A549 (cell line): ENCODE data around the gene TDRD3. TPM values are rescaled to one million over a fixed set of nuclear protein-coding genes. Genes with fewer than 3 reads are reported as not detected.

Experiments used
- ATAC-seq, 2 experiments: fragments of 200-7000 bp in 1 of 2; fragments of >200 bp in 1 of 2; cut with Nextera tagmentation in 1 of 2; cut with Tn5 transposase in 1 of 2; 3 replicates each; pipeline versions ENCODE4 v1.8.0 to v1.9.1; 2018 to 2020; ENCODE audit warnings: mild to moderate bottlenecking in 1 of 2, moderate library complexity in 1 of 2
- CTCF ChIA-PET: fragments of 300-600 bp; sonication (Branson Sonifier 250); formaldehyde crosslinking; extraction: SDS; loops from one replicate; lab custom pipeline; 2021; ENCODE audit warnings: antibody characterized with exemption, inconsistent platforms; lab: Yijun Ruan, JAX
- POLR2A ChIA-PET: fragments of 350-600 bp; formaldehyde crosslinking; extraction: SDS; loops from one replicate; lab custom pipeline; 2021; ENCODE audit warnings: antibody characterized with exemption, inconsistent platforms; lab: Yijun Ruan, JAX
- DNase-seq, 2 experiments: peaks; one replicate each; pipeline versions ENCODE4 v3.0.0 to v3.0.0-alpha.2; 2011 to 2016; ENCODE audit warnings: low read depth in 1 of 2, low spot score in 1 of 2
- FAIRE-seq: peaks from 2 replicates; lab custom pipeline; 2011; peaks lifted over from hg19 to GRCh38; lab: Jason Lieb, UNC
- H3K27ac ChIP-seq, 2 experiments: fragments of >200 bp; sonication (Bioruptor Twin); formaldehyde crosslinking; 3 replicates each; pipeline ENCODE4 v1.5.1; 2016 to 2017
- H3K4me1 ChIP-seq: fragments of >200 bp; sonication (Bioruptor Twin); formaldehyde crosslinking; 3 replicates; pipeline ENCODE4 v1.6.1; 2016
- H3K4me2 ChIP-seq: fragments of >200 bp; sonication (Bioruptor Twin); formaldehyde crosslinking; 3 replicates; pipeline ENCODE4 v1.6.1; 2016
- H3K4me3 ChIP-seq: fragments of >200 bp; sonication (Bioruptor Twin); formaldehyde crosslinking; 3 replicates; pipeline ENCODE4 v1.5.1; 2016
- H3K9me3 ChIP-seq: fragments of >200 bp; sonication (Bioruptor Twin); formaldehyde crosslinking; 3 replicates; pipeline ENCODE4 v1.6.1; 2016
- CEBPB ChIP-seq, 2 experiments: fragments of >200 bp in 1 of 2; sonication (Bioruptor Twin) in 1 of 2; formaldehyde crosslinking in 1 of 2; IDR thresholded peaks; 2 replicates each; pipeline ENCODE4 v1.6.1; 2012 to 2016
- CHD2 ChIP-seq: fragments of 150-350 bp; IDR thresholded peaks from 2 replicates; pipeline ENCODE4 v1.6.1; 2014; ENCODE audit warnings: low read length; ENCODE audit not compliant: partially characterized antibody
- EHMT2 ChIP-seq: fragments of 200-600 bp; sonication (generic); IDR thresholded peaks from 2 replicates; pipeline ENCODE4 v1.6.1; 2016; ENCODE audit warnings: antibody characterized with exemption, low read depth, mild to moderate bottlenecking, moderate library complexity
- EP300 ChIP-seq, 2 experiments: fragments of >200 bp; sonication (Bioruptor Twin); formaldehyde crosslinking; IDR thresholded peaks; 2 replicates in 1 of 2; 3 replicates in 1 of 2; pipeline ENCODE4 v1.6.1; 2016 to 2017
- FOSL2 ChIP-seq, 2 experiments: fragments of 450-650 bp in 1 of 2; fragments of >200 bp in 1 of 2; sonication (Bioruptor Twin) in 1 of 2; formaldehyde crosslinking; IDR thresholded peaks; 2 replicates each; pipeline versions ENCODE4 v1.5.0 to v1.6.1; 2016 to 2020; ENCODE audit warnings: mild to moderate bottlenecking in 1 of 2, moderate library complexity in 1 of 2
- FOXS1 ChIP-seq: fragments of 250-450 bp; sonication (Bioruptor Pico); IDR thresholded peaks from 2 replicates; pipeline ENCODE4 v1.5.0; 2020; ENCODE audit warnings: mild to moderate bottlenecking, moderate library complexity
- HEYL ChIP-seq: fragments of 250-450 bp; sonication (Bioruptor Pico); IDR thresholded peaks from 2 replicates; pipeline ENCODE4 v1.8.0; 2021; ENCODE audit warnings: mild to moderate bottlenecking, moderate library complexity
- HOXB5 ChIP-seq: fragments of 250-450 bp; sonication (Bioruptor Pico); IDR thresholded peaks from 2 replicates; pipeline ENCODE4 v1.5.0; 2020; ENCODE audit warnings: mild to moderate bottlenecking, moderate library complexity
- JUN ChIP-seq, 2 experiments: fragments of >200 bp; sonication (Bioruptor Twin); formaldehyde crosslinking; IDR thresholded peaks; 2 replicates in 1 of 2; 3 replicates in 1 of 2; pipeline ENCODE4 v1.6.1; 2016 to 2017
- MAFK ChIP-seq: fragments of 450-650 bp; IDR thresholded peaks from 2 replicates; pipeline ENCODE4 v1.6.1; 2014; ENCODE audit not compliant: partially characterized antibody
- NR3C1 ChIP-seq: fragments of >200 bp; sonication (Bioruptor Twin); formaldehyde crosslinking; IDR thresholded peaks from 3 replicates; pipeline ENCODE4 v1.6.1; 2017
- PHF8 ChIP-seq: fragments of 200-600 bp; sonication (generic); IDR thresholded peaks from 2 replicates; pipeline ENCODE4 v1.6.1; 2016; ENCODE audit warnings: low read depth, mild to moderate bottlenecking, antibody characterized with exemption, moderate library complexity, borderline replicate concordance
- POLR2AphosphoS2 ChIP-seq: conservative IDR thresholded peaks from 2 replicates; pipeline ENCODE4 v1.6.1; 2012; ENCODE audit warnings: low read length, improper control_type of control experiment, inconsistent platforms
- RARB ChIP-seq: fragments of 250-450 bp; sonication (Bioruptor Pico); IDR thresholded peaks from 2 replicates; pipeline ENCODE4 v1.8.0; 2021; ENCODE audit warnings: mild to moderate bottlenecking, moderate library complexity
- RFX5 ChIP-seq: fragments of 450-650 bp; IDR thresholded peaks from 2 replicates; pipeline ENCODE4 v1.7.1; 2014; ENCODE audit warnings: antibody characterized with exemption, mild to moderate bottlenecking, moderate library complexity
- SMC3 ChIP-seq: fragments of >200 bp; sonication (Bioruptor Twin); formaldehyde crosslinking; IDR thresholded peaks from 3 replicates; pipeline ENCODE4 v1.6.1; 2018; ENCODE audit warnings: inconsistent platforms
- TFCP2L1 ChIP-seq: fragments of 250-450 bp; sonication (Bioruptor Pico); IDR thresholded peaks from 2 replicates; pipeline ENCODE4 v1.5.0; 2021; ENCODE audit warnings: mild to moderate bottlenecking
- ZFP36 ChIP-seq: fragments of 450-650 bp; IDR thresholded peaks from 2 replicates; pipeline ENCODE4 v1.6.1; 2014; ENCODE audit warnings: borderline replicate concordance; ENCODE audit not compliant: partially characterized antibody
- WGBS: methylation state at CpG from one replicate; pipeline ENCODE4 v1.1.6; 2017; ENCODE audit errors: missing lambda C conversion rate; 5-methylcytosine and 5-hydroxymethylcytosine counted together
- polyA plus RNA-seq, 4 experiments: library from polyadenylated mRNA; depleted of rRNA in 3 of 4; stranded (reverse); fragments of >200 nt; fragmentation: RNase III in 1 of 4; extraction: RNeasy Plus Mini Kit Qiagen cat#74134 plus additional on column Dnase treatment in 1 of 4; gene quantifications; 2 replicates in 3 of 4; 3 replicates in 1 of 4; pipeline ENCODE4 v1.2.3, GENCODE V29; 2011 to 2017
- TF ChIP-seq, protein P1 (sequence below): IDR thresholded peaks from 2 replicates; pipeline ENCODE4 v1.6.1; 2012; ENCODE audit warnings: low read depth, borderline replicate concordance
- TF ChIP-seq, protein P2 (sequence below): fragments of 250-450 bp; sonication (Bioruptor Pico); IDR thresholded peaks from 2 replicates; pipeline ENCODE4 v1.5.0; 2020; ENCODE audit warnings: low read depth, mild to moderate bottlenecking, moderate library complexity
- TF ChIP-seq, protein P3 (sequence below): fragments of >200 bp; sonication (Bioruptor Twin); formaldehyde crosslinking; IDR thresholded peaks from 3 replicates; pipeline ENCODE4 v1.6.1; 2016
- TF ChIP-seq, protein P4 (sequence below): fragments of 250-450 bp; sonication (Bioruptor Pico); IDR thresholded peaks from 2 replicates; pipeline ENCODE4 v1.5.0; 2021; ENCODE audit warnings: mild to moderate bottlenecking, moderate library complexity, borderline replicate concordance
- TF ChIP-seq, protein P5 (sequence below): fragments of 450-650 bp; IDR thresholded peaks from 2 replicates; pipeline ENCODE4 v1.6.1; 2014; ENCODE audit warnings: antibody characterized with exemption

Gene TDRD3
- polyA plus RNA-seq, 2 of the 4 experiments (the other 2 are of a cell fraction): 5.7 to 11.8 TPM

DNA sequence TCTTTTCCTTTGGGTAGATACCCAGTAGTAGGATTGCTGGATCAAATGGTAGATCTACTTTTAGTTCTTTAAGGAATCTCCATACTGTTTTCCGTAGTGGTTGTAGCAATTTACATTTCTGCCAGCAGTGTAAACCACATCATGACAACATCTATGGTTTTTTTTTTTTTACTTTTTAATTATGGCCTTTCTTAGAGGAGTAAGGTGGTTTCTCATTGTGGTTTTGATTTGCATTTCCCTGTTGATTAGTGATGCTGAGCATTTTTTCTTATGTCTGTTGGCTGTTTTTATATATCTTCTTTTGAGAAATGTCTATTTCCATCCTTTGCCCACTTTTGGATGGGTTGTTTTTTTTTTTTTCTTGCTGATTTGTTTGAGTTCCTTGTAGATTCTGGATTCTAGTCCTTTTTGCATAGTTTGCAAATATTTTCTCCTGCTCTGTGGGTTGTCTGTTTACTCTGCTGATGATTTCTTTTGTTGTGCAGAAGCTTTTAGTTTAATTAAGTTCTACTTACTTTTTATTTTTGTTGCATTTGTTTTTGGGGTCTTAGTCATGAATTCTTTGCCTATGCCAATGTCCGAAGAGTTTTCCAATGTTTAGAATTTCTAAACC is 38.8 kb downstream of the TDRD3 start:
- TF ChIP-seq MAFK (peak; percentile 21), POLR2AphosphoS2 (no peak)
- Histone ChIP-seq H3K9me3 (no peaks in the 10 kb centered on the region), H3K4me1 (no peaks in the 10 kb centered on the region), H3K4me2 (no peak overlapping the region), H3K4me3 (no peak overlapping the region), H3K27ac (no peak overlapping the region)
- ATAC-seq (no peak), DNase-seq (no peak), FAIRE-seq (no peak)
- WGBS: 87% methylated on average over 2 of the region's 2 CpGs
- ChIA-PET CTCF (no interaction called here), POLR2A (no interaction called here)

DNA sequence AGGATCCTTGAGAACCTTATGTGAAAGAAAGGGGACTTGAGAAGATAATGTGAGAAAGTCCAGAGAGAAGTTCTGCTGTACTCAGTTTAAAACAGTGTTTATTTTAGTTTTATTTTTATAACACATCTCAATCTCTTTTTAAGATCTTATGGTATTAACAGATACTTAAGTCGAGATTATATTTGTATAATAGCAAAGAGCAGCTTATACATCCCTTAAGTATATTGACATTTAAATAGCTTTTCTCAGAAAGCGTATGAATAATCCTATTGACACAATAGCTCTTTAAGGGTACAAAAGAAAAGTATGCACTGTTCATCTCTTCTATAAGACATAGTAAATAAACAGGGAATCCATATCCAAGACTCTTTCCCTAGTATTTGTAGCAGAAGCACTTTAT is 42.2 kb downstream of the TDRD3 start:
- POLR2A ChIA-PET: no interaction called here
- FAIRE-seq: no peak
- TF ChIP-seq, protein P1, sequence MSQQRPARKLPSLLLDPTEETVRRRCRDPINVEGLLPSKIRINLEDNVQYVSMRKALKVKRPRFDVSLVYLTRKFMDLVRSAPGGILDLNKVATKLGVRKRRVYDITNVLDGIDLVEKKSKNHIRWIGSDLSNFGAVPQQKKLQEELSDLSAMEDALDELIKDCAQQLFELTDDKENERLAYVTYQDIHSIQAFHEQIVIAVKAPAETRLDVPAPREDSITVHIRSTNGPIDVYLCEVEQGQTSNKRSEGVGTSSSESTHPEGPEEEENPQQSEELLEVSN: no peak
- TF ChIP-seq CHD2: no peak
- TF ChIP-seq, protein P2, sequence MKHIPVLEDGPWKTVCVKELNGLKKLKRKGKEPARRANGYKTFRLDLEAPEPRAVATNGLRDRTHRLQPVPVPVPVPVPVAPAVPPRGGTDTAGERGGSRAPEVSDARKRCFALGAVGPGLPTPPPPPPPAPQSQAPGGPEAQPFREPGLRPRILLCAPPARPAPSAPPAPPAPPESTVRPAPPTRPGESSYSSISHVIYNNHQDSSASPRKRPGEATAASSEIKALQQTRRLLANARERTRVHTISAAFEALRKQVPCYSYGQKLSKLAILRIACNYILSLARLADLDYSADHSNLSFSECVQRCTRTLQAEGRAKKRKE (CRISPR knock-in tag): no peak
- TF ChIP-seq, protein P3, sequence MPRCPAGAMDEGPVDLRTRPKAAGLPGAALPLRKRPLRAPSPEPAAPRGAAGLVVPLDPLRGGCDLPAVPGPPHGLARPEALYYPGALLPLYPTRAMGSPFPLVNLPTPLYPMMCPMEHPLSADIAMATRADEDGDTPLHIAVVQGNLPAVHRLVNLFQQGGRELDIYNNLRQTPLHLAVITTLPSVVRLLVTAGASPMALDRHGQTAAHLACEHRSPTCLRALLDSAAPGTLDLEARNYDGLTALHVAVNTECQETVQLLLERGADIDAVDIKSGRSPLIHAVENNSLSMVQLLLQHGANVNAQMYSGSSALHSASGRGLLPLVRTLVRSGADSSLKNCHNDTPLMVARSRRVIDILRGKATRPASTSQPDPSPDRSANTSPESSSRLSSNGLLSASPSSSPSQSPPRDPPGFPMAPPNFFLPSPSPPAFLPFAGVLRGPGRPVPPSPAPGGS: no peak
- TF ChIP-seq HEYL (CRISPR knock-in tag): no peak
- TF ChIP-seq CEBPB (IDR thresholded peaks at IDR 0.05): no peak
- no peak for TF ChIP-seq TFCP2L1
- TF ChIP-seq, protein P4, sequence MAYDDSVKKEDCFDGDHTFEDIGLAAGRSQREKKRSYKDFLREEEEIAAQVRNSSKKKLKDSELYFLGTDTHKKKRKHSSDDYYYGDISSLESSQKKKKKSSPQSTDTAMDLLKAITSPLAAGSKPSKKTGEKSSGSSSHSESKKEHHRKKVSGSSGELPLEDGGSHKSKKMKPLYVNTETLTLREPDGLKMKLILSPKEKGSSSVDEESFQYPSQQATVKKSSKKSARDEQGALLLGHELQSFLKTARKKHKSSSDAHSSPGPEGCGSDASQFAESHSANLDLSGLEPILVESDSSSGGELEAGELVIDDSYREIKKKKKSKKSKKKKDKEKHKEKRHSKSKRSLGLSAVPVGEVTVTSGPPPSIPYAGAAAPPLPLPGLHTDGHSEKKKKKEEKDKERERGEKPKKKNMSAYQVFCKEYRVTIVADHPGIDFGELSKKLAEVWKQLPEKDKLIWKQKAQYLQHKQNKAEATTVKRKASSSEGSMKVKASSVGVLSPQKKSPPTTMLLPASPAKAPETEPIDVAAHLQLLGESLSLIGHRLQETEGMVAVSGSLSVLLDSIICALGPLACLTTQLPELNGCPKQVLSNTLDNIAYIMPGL (CRISPR knock-in tag): no peak
- TF ChIP-seq FOSL2 (IDR thresholded peaks at IDR 0.05): no peak
- no peak for TF ChIP-seq FOSL2 (CRISPR knock-in tag; IDR thresholded peaks at IDR 0.05)
- no peak for TF ChIP-seq JUN (IDR thresholded peaks at IDR 0.05)
- TF ChIP-seq, all 56 proteins: peak for 0
- CTCF ChIA-PET: interaction anchor here (1.3 kb wide), 1 partner anchor 8 kb away, joined by 4 read pairs; no protein-coding TSS in a partner anchor
- Histone ChIP-seq H3K9me3 (no peaks in the 10 kb centered on the region), H3K27ac (no peak overlapping the region), H3K4me1 (0 out of 3 replicates have a peak, but pooled peaks cover 3% of the 10 kb centered on the region), H3K4me2 (no peak overlapping the region), H3K4me3 (no peak overlapping the region)
- WGBS: 56% methylated on average over 2 of the region's 2 CpGs
- DNase-seq: no peak
- no peak for ATAC-seq

DNA sequence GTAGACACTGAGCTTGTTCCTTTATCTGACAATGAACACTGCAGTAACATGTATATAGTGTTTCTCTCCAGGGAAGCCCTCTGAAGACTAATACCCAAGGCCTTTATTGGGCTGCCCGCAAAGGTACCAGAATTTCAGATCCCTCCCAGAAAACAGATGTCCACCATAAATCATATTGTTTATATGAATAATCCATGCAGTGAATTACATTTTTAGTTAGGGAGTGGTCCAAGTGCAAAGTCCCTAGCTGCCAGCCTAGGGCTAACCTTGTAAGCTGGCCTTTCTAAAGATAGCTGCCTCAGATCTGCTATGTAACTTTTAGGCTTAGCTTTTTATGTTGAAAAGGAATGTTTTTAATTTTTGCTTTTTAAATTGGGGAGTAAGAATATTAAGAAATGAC is 44.7 kb downstream of the TDRD3 start:
- WGBS: 83% methylated on average over 1 of the region's 1 CpG
- ATAC-seq (no peak), DNase-seq (no peak), FAIRE-seq (no peak)
- Histone ChIP-seq H3K4me3 (no peak overlapping the region), H3K27ac (no peak overlapping the region), H3K9me3 (no peaks in the 10 kb centered on the region), H3K4me1 (0 out of 3 replicates have a peak, but pooled peaks cover 3% of the 10 kb centered on the region), H3K4me2 (no peak overlapping the region)
- POLR2A ChIA-PET: no interaction called here
- TF ChIP-seq EHMT2: no peak
- no peak for TF ChIP-seq FOXS1 (CRISPR knock-in tag)
- TF ChIP-seq, protein P1: no peak
- TF ChIP-seq RFX5: no peak
- TF ChIP-seq CHD2: no peak
- no peak for TF ChIP-seq NR3C1
- no peak for TF ChIP-seq PHF8
- TF ChIP-seq, protein P5, sequence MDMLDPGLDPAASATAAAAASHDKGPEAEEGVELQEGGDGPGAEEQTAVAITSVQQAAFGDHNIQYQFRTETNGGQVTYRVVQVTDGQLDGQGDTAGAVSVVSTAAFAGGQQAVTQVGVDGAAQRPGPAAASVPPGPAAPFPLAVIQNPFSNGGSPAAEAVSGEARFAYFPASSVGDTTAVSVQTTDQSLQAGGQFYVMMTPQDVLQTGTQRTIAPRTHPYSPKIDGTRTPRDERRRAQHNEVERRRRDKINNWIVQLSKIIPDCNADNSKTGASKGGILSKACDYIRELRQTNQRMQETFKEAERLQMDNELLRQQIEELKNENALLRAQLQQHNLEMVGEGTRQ: no peak
- no peak for TF ChIP-seq FOSL2 (IDR thresholded peaks at IDR 0.05)
- no peak for TF ChIP-seq FOSL2 (CRISPR knock-in tag; IDR thresholded peaks at IDR 0.05)
- no peak for TF ChIP-seq RARB (CRISPR knock-in tag)
- TF ChIP-seq EP300 (IDR thresholded peaks at IDR 0.05): no peak
- TF ChIP-seq HOXB5 (CRISPR knock-in tag): no peak
- no peak for TF ChIP-seq ZFP36
- no peak for TF ChIP-seq SMC3
- CTCF ChIA-PET: no interaction called here
